AG09319 (cell line): ENCODE results near the gene ITPRIP.

Experiments used
- DNase-seq: peaks from one replicate; pipeline ENCODE4 v3.0.0-alpha.2; 2010; ENCODE audit warnings: low read depth; ENCODE audit errors: extremely low read depth
- CTCF ChIP-seq: IDR thresholded peaks from 2 replicates; pipeline ENCODE4 v1.5.1; 2011; ENCODE audit warnings: low read depth, mild to moderate bottlenecking, inconsistent platforms, low read length, moderate library complexity

The ITPRIP gene

GRCh38 chr10:104286939-104287338, 51.3 kb downstream of the ITPRIP start:
- no peak for TF ChIP-seq CTCF
- DNase-seq = no peak

DNA sequence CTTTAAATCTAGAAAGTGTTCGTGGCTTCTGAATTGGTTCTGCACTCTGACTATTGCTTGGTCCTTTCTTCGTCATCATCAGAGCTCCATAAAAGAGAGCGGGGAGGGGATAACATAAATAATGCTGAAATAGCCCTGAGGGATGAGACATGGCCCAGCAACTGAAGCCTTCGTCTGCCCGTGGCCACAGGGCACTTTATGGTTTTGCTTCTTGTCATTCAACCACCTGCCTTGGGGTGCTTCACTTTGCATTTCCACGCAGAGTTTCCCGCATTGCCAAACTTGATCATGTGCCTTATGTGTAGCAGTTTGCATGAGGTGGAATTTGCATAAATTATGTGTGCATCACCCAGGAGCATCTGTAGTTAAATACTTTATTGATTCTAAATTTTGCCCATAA, 53.4 kb downstream of the ITPRIP start:
- TF ChIP-seq CTCF = no peak
- DNase-seq = no peak

DNA sequence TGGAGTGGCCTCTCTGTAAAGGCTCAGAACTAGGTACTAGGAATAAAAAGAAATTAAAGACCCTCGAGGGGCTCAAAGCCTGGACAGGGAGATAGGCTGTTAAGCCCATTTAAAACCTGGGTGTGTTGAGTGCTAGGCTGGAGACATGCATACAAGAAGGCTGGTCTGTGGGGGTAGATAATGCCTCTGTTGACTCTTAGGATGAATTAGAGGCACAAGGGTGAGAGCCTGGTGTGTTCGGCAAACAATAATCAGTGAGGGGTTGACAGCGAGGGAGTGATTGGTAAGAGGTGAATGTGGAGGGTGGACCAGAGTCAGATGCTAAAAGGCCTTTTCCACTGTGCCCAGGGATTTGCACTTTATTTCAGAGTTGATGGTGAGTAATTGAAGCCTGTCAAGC, 56.6 kb downstream of the ITPRIP start:
- DNase-seq = no peak
- no peak for TF ChIP-seq CTCF

- TF ChIP-seq CTCF = no peak
- no peak for DNase-seq
Measured at GRCh38 chr10:104279550-104280259, 58.6 kb downstream of the ITPRIP start.

DNA sequence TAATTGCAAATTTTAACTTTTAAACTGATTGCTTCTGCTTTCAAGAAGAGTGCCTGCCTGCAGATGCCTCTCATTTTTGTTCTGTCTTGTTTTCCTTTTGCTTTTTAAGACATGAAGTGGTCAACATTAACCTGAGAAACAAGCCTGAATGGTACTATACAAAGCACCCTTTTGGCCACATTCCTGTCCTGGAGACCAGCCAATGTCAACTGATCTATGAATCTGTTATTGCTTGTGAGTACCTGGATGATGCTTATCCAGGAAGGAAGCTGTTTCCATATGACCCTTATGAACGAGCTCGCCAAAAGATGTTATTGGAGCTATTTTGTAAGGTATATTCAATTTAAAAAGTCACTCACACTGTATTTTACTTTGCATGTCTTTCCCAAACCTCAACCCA, 60.5 kb downstream of the ITPRIP start:
- no peak for TF ChIP-seq CTCF
- DNase-seq = no peak

- TF ChIP-seq CTCF = no peak
- no peak for DNase-seq
Measured at GRCh38 chr10:104276192-104276591, 62.1 kb downstream of the ITPRIP start.

DNA sequence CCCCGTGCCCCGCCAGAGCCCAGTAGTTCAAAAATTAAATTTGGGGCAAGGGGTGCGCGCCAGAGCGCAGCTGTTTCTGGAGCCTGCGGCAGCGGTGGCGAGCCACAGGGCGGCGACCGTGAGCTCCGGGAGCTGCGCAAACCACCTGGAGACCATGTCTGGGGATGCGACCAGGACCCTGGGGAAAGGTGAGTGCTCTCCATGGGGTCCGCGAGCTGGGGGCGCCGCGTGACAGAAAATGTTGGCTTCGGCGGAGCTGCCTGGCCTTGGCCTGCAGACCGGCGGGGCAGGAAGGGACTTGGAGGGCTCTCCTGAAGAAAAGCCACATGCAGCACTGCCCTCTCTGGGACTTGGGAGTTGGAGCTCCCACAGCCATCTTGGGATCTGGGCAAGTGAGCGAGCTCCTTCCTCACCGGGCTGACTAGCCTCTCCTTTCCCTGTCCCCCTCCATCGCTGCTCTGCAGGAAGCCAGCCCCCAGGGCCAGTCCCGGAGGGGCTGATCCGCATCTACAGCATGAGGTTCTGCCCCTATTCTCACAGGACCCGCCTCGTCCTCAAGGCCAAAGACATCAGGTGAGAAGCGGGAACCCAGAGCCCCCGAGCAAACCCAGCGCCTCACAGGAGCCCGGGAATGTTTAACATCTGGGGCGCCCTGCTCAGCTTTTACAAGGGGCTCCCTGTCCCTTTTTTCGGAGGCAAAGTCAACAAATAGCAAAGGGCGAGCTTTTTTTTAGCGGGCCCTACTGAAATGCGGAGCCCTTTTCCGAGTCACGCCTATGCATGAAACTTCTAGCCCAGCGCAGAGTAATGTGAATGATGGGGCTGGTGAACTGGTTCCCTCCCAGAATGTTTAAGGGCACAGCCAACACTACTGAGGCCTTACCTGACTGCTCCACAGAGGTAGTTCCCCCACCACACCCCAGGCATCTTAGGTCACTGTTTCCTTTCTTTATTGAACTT, 63.2 kb downstream of the ITPRIP start:
- no peak for DNase-seq
- TF ChIP-seq CTCF = peak; percentile 94
